ENCODE data around the gene DES.
A peak's percentile ranks its signal among the peaks of the same experiment; 100 is the strongest.
"Not testable (repeated sequence)": the region's sequence is repeated elsewhere in the genome, so short reads cannot be mapped to it uniquely, and the experiment has no call there.

DES gene

GRCh38 chr2:219399716-219400478 is 18.3 kb upstream of the DES start:
- DNase-seq (ENCODE audit: low read depth, low spot score): no peak

GRCh38 chr2:219400562-219400961 is 17.6 kb upstream of the DES start:
- DNase-seq (ENCODE audit: low read depth, low spot score): no peak

- no peak for DNase-seq (ENCODE audit: low read depth, low spot score)
Measured at GRCh38 chr2:219401606-219402005, 16.6 kb upstream of the DES start.

- DNase-seq (ENCODE audit: low read depth, low spot score): peak; percentile 18
Measured at GRCh38 chr2:219402665-219403515, 15.3 kb upstream of the DES start.

- DNase-seq (ENCODE audit: low read depth, low spot score): no peak
Measured at GRCh38 chr2:219403861-219404260, 14.3 kb upstream of the DES start.

GRCh38 chr2:219404291-219404910 is 13.8 kb upstream of the DES start:
- no peak for DNase-seq (ENCODE audit: low read depth, low spot score)

- no peak for DNase-seq (ENCODE audit: low read depth, low spot score)
Measured at GRCh38 chr2:219404954-219405353, 13.2 kb upstream of the DES start.

- no peak for DNase-seq (ENCODE audit: low read depth, low spot score)
Measured at GRCh38 chr2:219405451-219405850, 12.7 kb upstream of the DES start.

- no peak for DNase-seq (ENCODE audit: low read depth, low spot score)
Measured at GRCh38 chr2:219405958-219406860, 12.0 kb upstream of the DES start.

- no peak for DNase-seq (ENCODE audit: low read depth, low spot score)
Measured at GRCh38 chr2:219406861-219407230, 11.3 kb upstream of the DES start.

GRCh38 chr2:219407343-219407742 is 10.8 kb upstream of the DES start:
- DNase-seq (ENCODE audit: low read depth, low spot score): not testable (repeated sequence)

- DNase-seq (ENCODE audit: low read depth, low spot score): no peak
Measured at GRCh38 chr2:219408204-219408603, 10.0 kb upstream of the DES start.

- DNase-seq (ENCODE audit: low read depth, low spot score): no peak
Measured at GRCh38 chr2:219408631-219409030, 9.5 kb upstream of the DES start.

GRCh38 chr2:219409619-219410018 is 8.6 kb upstream of the DES start:
- DNase-seq (ENCODE audit: low read depth, low spot score): no peak

GRCh38 chr2:219410390-219410789 is 7.8 kb upstream of the DES start:
- DNase-seq (ENCODE audit: low read depth, low spot score): no peak

GRCh38 chr2:219414857-219415256 is 3.3 kb upstream of the DES start:
- no peak for DNase-seq (ENCODE audit: low read depth, low spot score)

- DNase-seq (ENCODE audit: low read depth, low spot score): no peak
Measured at GRCh38 chr2:219415580-219416234, 2.5 kb upstream of the DES start.

GRCh38 chr2:219416235-219416602 is 2.0 kb upstream of the DES start:
- no peak for DNase-seq (ENCODE audit: low read depth, low spot score)

- DNase-seq (ENCODE audit: low read depth, low spot score): no peak
Measured at GRCh38 chr2:219416938-219417337, 1.2 kb upstream of the DES start.

GRCh38 chr2:219417374-219417773 is 803 bp upstream of the DES start:
- no peak for DNase-seq (ENCODE audit: low read depth, low spot score)

- no peak for DNase-seq (ENCODE audit: low read depth, low spot score)
Measured at GRCh38 chr2:219419012-219419324, 791 bp downstream of the DES start.
